Activated CD4-positive, alpha-beta T cell treated with anti-CD3 and anti-CD28 coated beads, Interleukin-2, amount 10 ng/mL, durations not matched to agents 24 days and 14 days (primary cell): ENCODE results near the gene OTOP2. TPM values are rescaled to one million over a fixed set of nuclear protein-coding genes. Genes with fewer than 3 reads are reported as not detected.

Experiments
- DNase-seq: peaks from one replicate; pipeline ENCODE4 v3.0.0; 2022
- H3K27ac Mint-ChIP-seq: one replicate; pipeline ENCODE4 v1.8.0; 2022; ENCODE audit warnings: mild to moderate bottlenecking, mixed read lengths
- H3K27me3 Mint-ChIP-seq: one replicate; pipeline ENCODE4 v1.8.0; 2022; ENCODE audit warnings: mixed read lengths
- H3K36me3 Mint-ChIP-seq: one replicate; pipeline ENCODE4 v1.8.0; 2022; ENCODE audit warnings: low read depth, mild to moderate bottlenecking, mixed read lengths
- H3K4me1 Mint-ChIP-seq: one replicate; pipeline ENCODE4 v1.8.0; 2021; ENCODE audit warnings: mixed read lengths
- H3K4me3 Mint-ChIP-seq: one replicate; pipeline ENCODE4 v1.8.0; 2022; ENCODE audit warnings: mild to moderate bottlenecking, moderate library complexity, mixed read lengths
- H3K9me3 Mint-ChIP-seq: one replicate; pipeline ENCODE4 v1.8.0; 2021; ENCODE audit warnings: mixed read lengths
- intact Hi-C: fragments of 100-400 bp; cut with micrococcal nuclease; formaldehyde crosslinking; loops from one replicate; pipeline ENCODE4 v1.15.1; 2023
- total RNA-seq: library from RNA; stranded (reverse); gene quantifications from 2 replicates; pipeline ENCODE4 v1.2.3, GENCODE V29; 2022

The OTOP2 gene
- not detected in 2 replicates for total RNA-seq

GRCh38 chr17:74924250-74924948 lies at the start of gene OTOP2:
Gene OTOP2 (plus strand): TSS chr17:74924273. CDS start chr17:74924633, 360 bp downstream.
- peak within 1 kb of the TSS; percentile 47 for H3K4me3 Mint-ChIP-seq
- peak; percentile 62 for DNase-seq
- no peaks in the 10 kb centered on the region for H3K9me3 Mint-ChIP-seq
- H3K27me3 Mint-ChIP-seq, result peaks cover 60% of the 10 kb centered on the region
- no peak within 1 kb of the TSS for H3K27ac Mint-ChIP-seq
- intact Hi-C loops, result no loop called here
- H3K4me1 Mint-ChIP-seq, result peaks cover 2% of the 10 kb centered on the region
- no peaks in the 10 kb centered on the region for H3K36me3 Mint-ChIP-seq

GRCh38 chr17:74874615-74875037 lies 49.4 kb upstream of the OTOP2 start:
- Mint-ChIP-seq H3K36me3 (peaks cover 8% of the 10 kb centered on the region), H3K9me3 (no peaks in the 10 kb centered on the region), H3K27me3 (no peaks in the 10 kb centered on the region), H3K4me3 (no peak overlapping the region), H3K27ac (no peak overlapping the region), H3K4me1 (peaks cover 25% of the 10 kb centered on the region)
- intact Hi-C loops, result loop anchor here (5.0 kb wide), 1 partner anchor 97 kb away; the partner anchor contains the start of gene NAT9
- no peak for DNase-seq

GRCh38 chr17:74875155-74875976 lies 48.7 kb upstream of the OTOP2 start:
- peaks cover 8% of the 10 kb centered on the region for H3K36me3 Mint-ChIP-seq
- H3K27me3 Mint-ChIP-seq, result no peaks in the 10 kb centered on the region
- H3K27ac Mint-ChIP-seq, result no peak overlapping the region
- peaks cover 25% of the 10 kb centered on the region for H3K4me1 Mint-ChIP-seq
- H3K4me3 Mint-ChIP-seq, result no peak overlapping the region
- DNase-seq, result peak; percentile 57
- H3K9me3 Mint-ChIP-seq, result no peaks in the 10 kb centered on the region
- intact Hi-C loops, result no loop called here

GRCh38 chr17:74875977-74876593 lies 48.0 kb upstream of the OTOP2 start:
- no peak for DNase-seq
- no peaks in the 10 kb centered on the region for H3K27me3 Mint-ChIP-seq
- H3K36me3 Mint-ChIP-seq, result peaks cover 7% of the 10 kb centered on the region
- H3K27ac Mint-ChIP-seq, result no peak overlapping the region
- no peaks in the 10 kb centered on the region for H3K9me3 Mint-ChIP-seq
- H3K4me3 Mint-ChIP-seq, result no peak overlapping the region
- intact Hi-C loops, result no loop called here
- H3K4me1 Mint-ChIP-seq, result peaks cover 25% of the 10 kb centered on the region

GRCh38 chr17:74877592-74878548 lies 46.2 kb upstream of the OTOP2 start:
- Mint-ChIP-seq H3K9me3 (no peaks in the 10 kb centered on the region), H3K4me3 (no peak overlapping the region), H3K27me3 (no peaks in the 10 kb centered on the region), H3K36me3 (peaks cover 2% of the 10 kb centered on the region), H3K4me1 (peaks cover 11% of the 10 kb centered on the region), H3K27ac (no peak overlapping the region)
- no peak for DNase-seq
- intact Hi-C loops, result no loop called here

GRCh38 chr17:74878658-74879057 lies 45.4 kb upstream of the OTOP2 start:
- Mint-ChIP-seq H3K27me3 (no peaks in the 10 kb centered on the region), H3K4me1 (peaks cover 8% of the 10 kb centered on the region), H3K27ac (no peak overlapping the region), H3K9me3 (no peaks in the 10 kb centered on the region), H3K36me3 (no peaks in the 10 kb centered on the region), H3K4me3 (no peak overlapping the region)
- intact Hi-C loops, result no loop called here
- no peak for DNase-seq

GRCh38 chr17:74879308-74879707 lies 44.8 kb upstream of the OTOP2 start:
- no peak overlapping the region for H3K27ac Mint-ChIP-seq
- intact Hi-C loops, result no loop called here
- H3K4me3 Mint-ChIP-seq, result no peak overlapping the region
- H3K9me3 Mint-ChIP-seq, result no peaks in the 10 kb centered on the region
- DNase-seq, result no peak
- H3K4me1 Mint-ChIP-seq, result peaks cover 4% of the 10 kb centered on the region
- H3K27me3 Mint-ChIP-seq, result peaks cover under 1% of the 10 kb centered on the region
- no peaks in the 10 kb centered on the region for H3K36me3 Mint-ChIP-seq

- Mint-ChIP-seq H3K27me3 (peaks cover 8% of the 10 kb centered on the region), H3K27ac (no peak overlapping the region), H3K9me3 (no peaks in the 10 kb centered on the region), H3K4me1 (no peaks in the 10 kb centered on the region), H3K36me3 (no peaks in the 10 kb centered on the region), H3K4me3 (no peak overlapping the region)
- intact Hi-C loops, result no loop called here
- no peak for DNase-seq
Measured at GRCh38 chr17:74881073-74881472, 43.0 kb upstream of the OTOP2 start.

GRCh38 chr17:74882517-74883240 lies 41.4 kb upstream of the OTOP2 start:
- Mint-ChIP-seq H3K9me3 (no peaks in the 10 kb centered on the region), H3K27me3 (peaks cover 10% of the 10 kb centered on the region), H3K4me1 (no peaks in the 10 kb centered on the region), H3K36me3 (no peaks in the 10 kb centered on the region), H3K27ac (no peak overlapping the region), H3K4me3 (no peak overlapping the region)
- no peak for DNase-seq
- intact Hi-C loops, result no loop called here

GRCh38 chr17:74883241-74883745 lies 40.8 kb upstream of the OTOP2 start:
- no peaks in the 10 kb centered on the region for H3K9me3 Mint-ChIP-seq
- no peak for DNase-seq
- peaks cover 10% of the 10 kb centered on the region for H3K27me3 Mint-ChIP-seq
- no peaks in the 10 kb centered on the region for H3K36me3 Mint-ChIP-seq
- intact Hi-C loops, result no loop called here
- H3K27ac Mint-ChIP-seq, result no peak overlapping the region
- no peak overlapping the region for H3K4me3 Mint-ChIP-seq
- no peaks in the 10 kb centered on the region for H3K4me1 Mint-ChIP-seq

- Mint-ChIP-seq H3K9me3 (no peaks in the 10 kb centered on the region), H3K27me3 (peaks cover 26% of the 10 kb centered on the region), H3K36me3 (no peaks in the 10 kb centered on the region), H3K4me3 (no peak overlapping the region), H3K4me1 (no peaks in the 10 kb centered on the region), H3K27ac (no peak overlapping the region)
- DNase-seq, result no peak
- intact Hi-C loops, result no loop called here
Measured at GRCh38 chr17:74888469-74888868, 35.6 kb upstream of the OTOP2 start.

GRCh38 chr17:74890554-74890953 lies 33.5 kb upstream of the OTOP2 start:
- Mint-ChIP-seq H3K36me3 (no peaks in the 10 kb centered on the region), H3K27me3 (peaks cover 38% of the 10 kb centered on the region), H3K9me3 (no peaks in the 10 kb centered on the region), H3K4me1 (peaks cover 2% of the 10 kb centered on the region), H3K4me3 (no peak overlapping the region), H3K27ac (no peak overlapping the region)
- no peak for DNase-seq
- intact Hi-C loops, result no loop called here
